CD4-positive, alpha-beta T cell treated with Interleukin-4 for 4 hours (primary cell): Measurements from ENCODE around the gene DSEL.

Experiments used
- DNase-seq: peaks from one replicate; pipeline ENCODE4 v3.0.0-alpha.2; 2020

The DSEL gene

DNA sequence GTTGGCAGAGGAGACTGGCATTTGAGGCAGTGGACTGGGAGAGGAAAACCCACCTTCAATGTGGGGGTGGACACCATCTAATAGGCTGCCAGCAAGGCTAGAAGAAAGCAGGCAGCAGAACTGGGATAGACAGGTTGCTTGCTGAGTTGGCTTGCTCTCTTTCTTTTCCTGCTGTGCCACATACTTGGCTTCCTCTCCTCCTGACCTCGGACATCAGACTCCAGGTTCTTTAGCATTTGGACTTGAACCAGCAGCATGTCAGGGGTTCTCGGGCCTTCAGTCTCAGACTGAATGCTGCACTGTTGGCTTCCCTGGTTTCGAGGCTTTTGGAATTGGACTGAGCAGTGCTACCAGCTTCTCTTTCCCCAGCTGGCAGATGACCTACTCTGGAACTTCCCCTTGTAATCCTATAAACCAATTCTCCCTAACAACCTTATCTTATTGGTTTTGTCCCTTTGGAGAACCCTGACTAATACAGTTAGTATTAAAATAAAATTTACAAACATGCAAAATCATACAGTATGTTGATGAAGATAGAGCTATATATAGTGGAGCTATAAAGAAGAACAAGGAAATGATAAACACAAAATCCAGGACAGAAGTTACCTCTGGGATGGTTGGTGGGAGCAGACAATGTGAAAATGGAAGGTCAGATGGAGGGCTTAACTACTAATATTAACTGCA, 15.9 kb downstream of the DSEL start:
- DNase-seq: no peak

- no peak for DNase-seq
Measured at GRCh38 chr18:67496469-67496868, 20.1 kb downstream of the DSEL start.

GRCh38 chr18:67486534-67486933, 30.0 kb downstream of the DSEL start:
- no peak for DNase-seq

DNA sequence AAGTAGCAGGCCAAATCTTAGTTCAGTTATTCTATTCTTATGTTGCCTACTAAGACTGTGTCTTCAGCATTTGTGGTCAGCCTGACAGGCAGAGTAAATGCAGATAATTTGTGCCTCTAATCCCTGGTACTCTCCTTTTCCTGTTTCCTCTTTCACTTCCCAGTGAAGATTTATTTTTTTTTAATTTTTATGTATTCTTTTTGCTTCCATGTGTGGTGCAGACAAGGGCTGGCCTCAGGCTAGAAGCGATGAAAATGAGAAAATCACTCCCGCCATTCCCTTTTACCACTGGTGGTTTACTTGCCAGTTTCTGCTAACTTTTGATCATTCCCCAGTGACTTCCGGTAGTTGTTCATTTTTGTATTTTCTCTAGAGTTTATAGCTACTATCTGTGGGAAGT, 30.9 kb downstream of the DSEL start:
- no peak for DNase-seq

DNA sequence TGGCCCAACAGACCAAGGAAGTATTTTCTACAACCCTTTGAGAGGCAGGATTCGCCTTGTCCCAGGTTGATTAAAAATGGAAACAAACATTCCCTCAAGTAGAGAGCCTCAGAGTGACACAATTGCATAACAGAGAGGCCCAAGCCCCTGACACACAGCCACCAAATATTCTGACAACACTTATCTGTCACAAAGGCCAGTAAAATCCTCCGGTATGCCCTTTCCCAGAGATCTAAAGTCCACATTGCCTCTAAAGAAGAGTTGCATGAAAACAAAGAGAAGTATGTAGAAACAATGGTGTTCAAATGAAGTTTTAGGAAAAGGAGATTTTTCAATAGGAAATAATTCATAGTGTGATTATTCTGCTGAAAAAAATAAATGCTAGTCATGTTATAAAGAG, 32.1 kb downstream of the DSEL start:
- no peak for DNase-seq

GRCh38 chr18:67483952-67484351, 32.6 kb downstream of the DSEL start:
- no peak for DNase-seq

- DNase-seq: no peak
Measured at GRCh38 chr18:67483237-67483636, 33.3 kb downstream of the DSEL start.

DNA sequence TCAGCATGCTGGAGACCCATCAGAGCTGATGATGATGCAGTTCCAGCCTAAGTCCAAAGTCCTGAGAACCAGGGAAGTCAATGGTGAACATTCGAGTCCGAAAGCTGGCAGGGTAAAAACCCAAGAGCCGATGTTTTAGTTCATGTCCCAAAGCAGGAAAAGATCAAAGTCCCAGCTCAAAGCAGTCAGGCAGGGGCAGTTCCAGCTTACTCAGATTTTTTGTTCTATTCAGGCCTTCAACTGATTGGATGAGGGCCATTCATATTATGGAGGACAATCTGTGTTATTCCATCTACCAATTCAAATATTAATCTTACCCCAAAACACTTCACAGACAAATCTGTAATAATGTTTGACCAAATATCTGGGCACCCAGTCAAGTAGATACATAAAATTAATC, 38.3 kb downstream of the DSEL start:
- no peak for DNase-seq

DNA sequence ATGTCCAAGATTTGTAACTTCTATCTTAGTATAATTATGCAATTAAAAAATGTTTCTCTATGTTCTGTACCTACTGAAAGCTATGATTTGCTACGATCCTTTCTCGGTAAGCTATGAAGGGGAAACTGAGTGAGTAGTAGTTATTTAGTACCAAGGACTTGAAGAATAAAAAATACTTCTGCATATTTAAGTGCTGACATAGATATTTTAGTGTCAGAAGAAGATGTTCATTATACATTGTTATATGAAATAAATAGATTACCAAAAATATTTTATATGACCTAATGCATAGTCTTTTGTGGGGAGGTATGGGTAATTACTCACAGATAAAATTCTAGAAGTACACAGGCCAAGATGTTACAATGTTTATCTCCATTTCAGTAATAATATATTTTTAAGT, 39.0 kb downstream of the DSEL start:
- DNase-seq: no peak

GRCh38 chr18:67476585-67476984, 39.9 kb downstream of the DSEL start:
- no peak for DNase-seq

GRCh38 chr18:67475673-67476072, 40.8 kb downstream of the DSEL start:
- DNase-seq: no peak

DNA sequence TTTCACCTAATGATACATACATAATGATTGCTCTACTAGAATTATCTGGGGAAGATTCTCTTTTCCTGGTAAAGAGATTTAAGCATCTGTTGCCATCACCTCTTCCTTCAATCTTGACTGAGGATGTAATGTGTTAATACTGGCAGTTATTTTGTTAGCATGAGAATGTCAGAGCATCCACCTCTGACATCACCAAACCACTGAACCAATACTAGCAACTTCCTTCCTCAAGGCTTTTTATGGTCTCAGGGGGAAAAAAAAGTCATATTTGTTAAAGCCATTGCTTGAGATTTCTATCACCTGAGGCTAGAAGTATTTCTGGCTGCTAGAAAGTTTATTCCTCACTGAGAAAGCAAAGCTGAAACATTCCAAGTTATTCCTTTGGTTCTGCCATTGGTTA, 48.5 kb downstream of the DSEL start:
- DNase-seq: no peak

DNA sequence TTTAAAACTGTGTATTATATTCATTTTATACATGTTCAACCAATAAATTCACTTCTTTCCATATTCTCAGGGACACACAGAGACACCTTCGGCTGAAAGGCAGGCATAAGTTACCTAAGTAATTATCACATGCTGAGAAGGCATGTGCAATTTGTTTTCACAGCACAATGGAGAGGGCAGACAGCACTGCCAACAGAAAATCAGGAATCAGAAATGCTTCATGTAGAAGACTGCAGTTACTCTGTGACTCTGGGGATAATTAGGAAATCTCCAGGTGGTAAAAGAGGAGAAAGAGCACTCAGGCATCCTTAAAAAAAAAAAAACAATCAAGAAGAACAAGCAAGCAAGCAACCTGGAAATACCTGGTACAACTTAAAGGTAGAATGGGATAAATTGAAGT, 49.3 kb downstream of the DSEL start:
- DNase-seq: no peak

- no peak for DNase-seq
Measured at GRCh38 chr18:67464499-67464898, 52.0 kb downstream of the DSEL start.

GRCh38 chr18:67463829-67464228, 52.7 kb downstream of the DSEL start:
- no peak for DNase-seq

GRCh38 chr18:67456711-67457110, 59.8 kb downstream of the DSEL start:
- no peak for DNase-seq
